Hematopoietic multipotent progenitor cell treated with erythropoietin and hydrocortisone succinate and interleukin-3 and kit ligand, for 15 days (in vitro differentiated cells): ENCODE results near the gene THAP5.
A peak's percentile ranks its signal among the peaks of the same experiment; 100 is the strongest.

Source experiments
- DNase-seq: peaks from one replicate; pipeline ENCODE4 v3.0.0-alpha.2; 2015; ENCODE audit warnings: low spot score

Gene THAP5

GRCh38 chr7:108533712-108534111 is 35.8 kb downstream of the THAP5 start:
- no peak for DNase-seq

GRCh38 chr7:108529341-108529740 is 40.2 kb downstream of the THAP5 start:
- DNase-seq, result no peak

GRCh38 chr7:108528183-108528712 is 41.3 kb downstream of the THAP5 start:
- no peak for DNase-seq

- no peak for DNase-seq
Observed at GRCh38 chr7:108526768-108527017, 42.8 kb downstream of the THAP5 start.

- DNase-seq, result peak; percentile 99
Observed at GRCh38 chr7:108525985-108526767, 43.3 kb downstream of the THAP5 start, which contains the start of gene PNPLA8. Gene PNPLA8, minus strand, starts transcription at chr7:108526135. Its CDS starts 10,644 bp downstream, at chr7:108515491.

GRCh38 chr7:108525327-108525984 is 44.0 kb downstream of the THAP5 start:
- DNase-seq, result peak; percentile 39

GRCh38 chr7:108522780-108523179 is 46.7 kb downstream of the THAP5 start:
- DNase-seq, result no peak

GRCh38 chr7:108517951-108518350 is 51.6 kb downstream of the THAP5 start:
- DNase-seq, result no peak

GRCh38 chr7:108515630-108516029 is 53.9 kb downstream of the THAP5 start:
- DNase-seq, result no peak

GRCh38 chr7:108515013-108515412 is 54.5 kb downstream of the THAP5 start:
- no peak for DNase-seq
